HG03558 (cell line): ENCODE results near the gene SLC8B1.

Experiments used
- ATAC-seq: cut with Tn5 transposase; IDR thresholded peaks from one replicate; pipeline ENCODE4 v1.9.1; 2021; ENCODE audit warnings: moderate number of reproducible peaks; ENCODE audit not compliant: unreplicated experiment; ENCODE audit errors: extremely low read depth

Gene SLC8B1

GRCh38 chr12:113297621-113298471 is 37.1 kb downstream of the SLC8B1 start:
- no peak for ATAC-seq

GRCh38 chr12:113297214-113297587 is 37.7 kb downstream of the SLC8B1 start:
- no peak for ATAC-seq

GRCh38 chr12:113296557-113297213 is 38.2 kb downstream of the SLC8B1 start:
- ATAC-seq, result no peak

- no peak for ATAC-seq
Measured at GRCh38 chr12:113295886-113296556, 38.9 kb downstream of the SLC8B1 start.

GRCh38 chr12:113293100-113293499 is 41.8 kb downstream of the SLC8B1 start:
- no peak for ATAC-seq

GRCh38 chr12:113292547-113292946 is 42.4 kb downstream of the SLC8B1 start:
- ATAC-seq, result no peak

GRCh38 chr12:113292091-113292490 is 42.8 kb downstream of the SLC8B1 start:
- ATAC-seq, result no peak

- ATAC-seq, result no peak
Measured at GRCh38 chr12:113291586-113291985, 43.3 kb downstream of the SLC8B1 start.

GRCh38 chr12:113290506-113290905 is 44.4 kb downstream of the SLC8B1 start:
- ATAC-seq, result no peak

GRCh38 chr12:113289361-113289760 is 45.5 kb downstream of the SLC8B1 start:
- no peak for ATAC-seq

- ATAC-seq, result no peak
Measured at GRCh38 chr12:113287899-113288282, 47.0 kb downstream of the SLC8B1 start.

- ATAC-seq, result no peak
Measured at GRCh38 chr12:113287146-113287898, 47.6 kb downstream of the SLC8B1 start.

- ATAC-seq, result no peak
Measured at GRCh38 chr12:113286712-113287111, 48.2 kb downstream of the SLC8B1 start.

- no peak for ATAC-seq
Measured at GRCh38 chr12:113285679-113286610, 49.0 kb downstream of the SLC8B1 start.

GRCh38 chr12:113284751-113285150 is 50.2 kb downstream of the SLC8B1 start:
- no peak for ATAC-seq

GRCh38 chr12:113278633-113279032 is 56.3 kb downstream of the SLC8B1 start:
- ATAC-seq, result no peak

- ATAC-seq, result no peak
Measured at GRCh38 chr12:113278141-113278540, 56.8 kb downstream of the SLC8B1 start.

- ATAC-seq, result no peak
Measured at GRCh38 chr12:113277511-113277910, 57.4 kb downstream of the SLC8B1 start.

GRCh38 chr12:113276946-113277500 is 57.9 kb downstream of the SLC8B1 start:
- ATAC-seq, result no peak
